KMS-11 (cell line): ENCODE results near the gene AFF1.

ENCODE experiments used
- H2AFZ ChIP-seq: fragments of 200-600 bp; sonication (generic); 2 replicates; pipeline ENCODE4 v1.6.1; 2016; ENCODE audit warnings: antibody characterized with exemption, mixed run types, low read depth
- H3K27ac ChIP-seq: fragments of 200-600 bp; sonication (generic); 2 replicates; pipeline ENCODE4 v1.6.1; 2016; ENCODE audit warnings: mild to moderate bottlenecking, mixed run types
- H3K27me3 ChIP-seq: fragments of 200-600 bp; sonication (generic); 2 replicates; pipeline ENCODE4 v1.6.1; 2017; ENCODE audit warnings: mild to moderate bottlenecking, low read depth, mixed run types, moderate library complexity; ENCODE audit not compliant: insufficient read depth
- H3K36me3 ChIP-seq: fragments of 200-600 bp; sonication (generic); 2 replicates; pipeline ENCODE4 v1.6.1; 2017; ENCODE audit warnings: mild to moderate bottlenecking, mixed run types; ENCODE audit not compliant: insufficient read depth
- H3K4me1 ChIP-seq: fragments of 200-600 bp; sonication (generic); 2 replicates; pipeline ENCODE4 v1.6.1; 2016; ENCODE audit warnings: mild to moderate bottlenecking, low read depth, mixed run types; ENCODE audit not compliant: poor library complexity, severe bottlenecking
- H3K4me2 ChIP-seq: fragments of 200-600 bp; sonication (generic); 2 replicates; pipeline ENCODE4 v1.7.0; 2016; ENCODE audit warnings: mild to moderate bottlenecking, mixed run types
- H3K4me3 ChIP-seq: fragments of 200-600 bp; sonication (generic); IDR thresholded peaks from 2 replicates; pipeline ENCODE4 v1.6.1; 2017; ENCODE audit warnings: low read depth, low read length, mixed read lengths; ENCODE audit not compliant: insufficient read depth
- H3K79me2 ChIP-seq: fragments of 200-600 bp; sonication (generic); 2 replicates; pipeline ENCODE4 v1.6.1; 2016; ENCODE audit warnings: low read depth, mixed run types; ENCODE audit not compliant: insufficient read depth
- H3K9ac ChIP-seq: fragments of 200-600 bp; sonication (generic); 2 replicates; pipeline ENCODE4 v1.6.1; 2016; ENCODE audit warnings: mild to moderate bottlenecking, mixed run types
- H4K20me1 ChIP-seq: fragments of 200-600 bp; sonication (generic); 2 replicates; pipeline ENCODE4 v1.6.1; 2016; ENCODE audit warnings: mild to moderate bottlenecking, mixed run types; ENCODE audit not compliant: insufficient read depth
- CTCF ChIP-seq: fragments of 200-600 bp; sonication (generic); conservative IDR thresholded peaks from 2 replicates; pipeline ENCODE4 v1.6.1; 2017; ENCODE audit warnings: low read depth, mild to moderate bottlenecking, antibody characterized with exemption, low read length, moderate library complexity, mixed read lengths

The AFF1 gene

GRCh38 chr4:87165892-87166291, 231.1 kb downstream of the AFF1 start:
- Histone ChIP-seq H3K9ac (no peak overlapping the region), H3K4me3 (no peak overlapping the region), H2AFZ (no peak overlapping the region), H3K4me1 (no peaks in the 10 kb centered on the region), H3K27me3 (no peaks in the 10 kb centered on the region), H3K36me3 (no peaks in the 10 kb centered on the region; the same call in 1 of the 2 replicates), H3K27ac (no peak overlapping the region), H3K4me2 (no peak overlapping the region), H3K79me2 (no peaks in the 10 kb centered on the region), H4K20me1 (no peaks in the 10 kb centered on the region)
- TF ChIP-seq CTCF = no peak

- Histone ChIP-seq H3K27me3 (no peaks in the 10 kb centered on the region), H3K27ac (no peak overlapping the region), H3K9ac (no peak overlapping the region), H3K4me2 (no peak overlapping the region), H3K36me3 (no peaks in the 10 kb centered on the region; the same call in 1 of the 2 replicates), H3K4me3 (no peak overlapping the region), H4K20me1 (no peaks in the 10 kb centered on the region), H2AFZ (no peak overlapping the region), H3K79me2 (no peaks in the 10 kb centered on the region), H3K4me1 (no peaks in the 10 kb centered on the region)
- no peak for TF ChIP-seq CTCF
Measured at GRCh38 chr4:87166296-87166854, 231.6 kb downstream of the AFF1 start.

GRCh38 chr4:87171944-87172343, 237.1 kb downstream of the AFF1 start:
- Histone ChIP-seq H3K4me2 (no peak overlapping the region), H3K27ac (no peak overlapping the region), H3K9ac (no peak overlapping the region), H3K4me3 (no peak overlapping the region), H3K27me3 (no peaks in the 10 kb centered on the region), H3K36me3 (no peaks in the 10 kb centered on the region), H2AFZ (no peak overlapping the region), H3K79me2 (no peaks in the 10 kb centered on the region), H3K4me1 (no peaks in the 10 kb centered on the region), H4K20me1 (no peaks in the 10 kb centered on the region)
- TF ChIP-seq CTCF = no peak

DNA sequence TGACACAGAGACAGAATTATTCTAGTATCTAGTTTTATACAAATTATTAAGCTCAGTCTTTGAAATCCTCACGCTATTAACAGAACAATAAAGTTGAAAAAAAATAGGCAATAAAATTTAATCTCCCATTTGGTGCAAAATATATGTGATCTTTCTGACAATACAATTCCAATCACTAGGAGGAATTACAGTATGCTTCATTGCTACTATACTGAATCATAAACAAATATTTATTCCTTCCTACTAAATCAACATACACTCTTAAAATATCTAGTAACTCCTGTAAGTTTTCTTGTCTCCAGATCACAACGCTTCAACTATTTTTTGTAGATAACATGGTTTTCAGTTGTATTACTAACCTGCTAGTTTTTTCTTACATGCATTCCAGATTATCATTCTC, 239.9 kb downstream of the AFF1 start:
- Histone ChIP-seq H3K79me2 (no peaks in the 10 kb centered on the region), H3K4me3 (no peak overlapping the region), H2AFZ (no peak overlapping the region), H3K4me2 (no peak overlapping the region), H3K36me3 (no peaks in the 10 kb centered on the region), H4K20me1 (no peaks in the 10 kb centered on the region), H3K4me1 (no peaks in the 10 kb centered on the region), H3K27ac (no peak overlapping the region), H3K9ac (no peak overlapping the region), H3K27me3 (no peaks in the 10 kb centered on the region)
- TF ChIP-seq CTCF = no peak
